ENCODE data around the gene TMEM128.
"Not testable (repeated sequence)": the region's sequence is repeated elsewhere in the genome, so short reads cannot be mapped to it uniquely, and the experiment has no call there.

The TMEM128 gene

DNA sequence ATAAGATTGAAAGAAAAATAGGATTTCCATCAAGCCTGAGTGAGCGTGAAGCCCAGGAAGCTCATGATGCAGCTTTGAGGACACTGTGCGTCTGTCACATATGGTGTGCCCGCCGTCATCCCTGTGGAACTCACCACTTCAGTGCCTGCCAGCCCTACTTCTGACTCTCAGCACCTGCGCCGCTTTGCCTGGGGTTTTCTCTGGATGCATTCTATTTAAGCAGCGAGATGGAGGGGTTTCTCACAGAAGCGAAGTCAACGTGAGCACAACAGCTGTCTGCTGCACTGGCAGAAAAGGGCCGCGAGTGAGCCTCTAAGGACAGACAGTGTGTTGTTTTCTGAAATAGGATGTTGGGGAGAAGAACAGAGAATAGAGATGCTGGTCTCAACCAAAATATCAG lies 6.2 kb upstream of the TMEM128 start:
- no peak for DNase-seq

DNA sequence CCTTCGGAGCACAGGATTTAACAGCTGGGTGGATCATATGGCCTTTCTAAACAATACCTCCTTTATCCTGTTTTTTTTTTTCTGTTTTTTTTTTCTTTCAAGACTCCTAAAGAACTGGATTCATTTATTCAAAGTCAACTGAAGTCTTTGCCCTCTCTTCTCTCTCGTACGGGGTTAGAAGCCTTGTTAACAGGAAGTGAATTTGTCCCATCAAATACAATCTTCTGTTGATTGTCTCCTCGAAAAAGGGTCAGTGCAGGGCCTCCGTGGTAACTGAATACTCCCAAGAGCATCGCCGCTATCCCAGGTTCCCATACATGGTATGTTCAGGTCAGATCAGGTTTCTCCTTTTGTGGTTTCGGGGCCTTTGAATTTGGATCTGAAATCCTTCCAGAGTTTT lies 1.8 kb upstream of the TMEM128 start:
- DNase-seq = no peak

DNA sequence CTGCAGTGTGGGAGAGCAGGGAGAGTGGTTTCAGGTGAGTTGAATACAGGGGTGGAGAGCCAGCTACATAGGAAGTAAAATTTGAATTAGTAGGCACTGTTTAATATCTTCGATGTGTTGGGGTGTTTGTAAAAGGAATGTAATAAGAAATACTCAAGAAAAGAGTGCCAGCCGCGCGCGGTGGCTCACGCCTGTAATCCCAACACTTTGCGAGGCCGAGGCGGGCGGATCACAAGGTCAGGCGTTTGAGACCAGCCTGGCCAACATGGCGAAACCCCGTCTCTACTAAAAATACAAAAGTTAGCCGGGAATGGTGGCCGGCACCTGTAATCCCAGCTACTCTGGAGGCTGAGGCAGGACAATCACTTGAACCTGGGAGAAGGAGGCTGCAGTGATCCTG lies 1.3 kb upstream of the TMEM128 start:
- not testable (repeated sequence) for DNase-seq

DNA sequence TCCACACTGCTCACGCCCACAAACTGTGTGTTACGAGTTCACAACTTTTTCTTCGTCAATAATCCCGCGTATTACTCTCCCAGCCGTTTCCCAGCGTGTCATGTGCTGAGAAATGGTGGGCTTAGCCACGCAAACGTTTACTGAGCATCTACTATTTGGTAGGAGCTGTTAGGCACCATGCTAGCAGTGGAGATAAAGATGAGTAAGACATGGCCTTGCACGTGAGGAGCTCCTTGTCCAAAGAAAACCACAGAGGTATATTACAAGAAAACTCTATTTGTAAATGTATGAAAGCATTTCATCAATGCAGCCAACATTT lies 821 bp upstream of the TMEM128 start:
- no peak for DNase-seq

DNA sequence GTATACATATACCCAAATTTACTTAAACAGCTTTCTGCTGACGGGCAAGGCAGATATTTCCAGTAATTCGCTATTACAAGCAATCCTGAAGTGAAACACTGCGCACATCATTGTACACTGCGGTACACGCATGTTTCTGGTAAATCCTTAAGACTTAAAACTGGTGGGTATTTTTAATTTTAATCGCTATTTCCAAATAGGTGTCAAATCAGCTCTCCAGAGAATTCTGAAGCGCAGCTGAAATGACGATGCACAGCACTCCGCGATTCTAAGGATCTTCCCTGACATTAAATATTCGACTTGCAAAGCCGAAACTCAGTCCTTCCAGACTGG lies 361 bp downstream of the TMEM128 start:
- no peak for DNase-seq

DNA sequence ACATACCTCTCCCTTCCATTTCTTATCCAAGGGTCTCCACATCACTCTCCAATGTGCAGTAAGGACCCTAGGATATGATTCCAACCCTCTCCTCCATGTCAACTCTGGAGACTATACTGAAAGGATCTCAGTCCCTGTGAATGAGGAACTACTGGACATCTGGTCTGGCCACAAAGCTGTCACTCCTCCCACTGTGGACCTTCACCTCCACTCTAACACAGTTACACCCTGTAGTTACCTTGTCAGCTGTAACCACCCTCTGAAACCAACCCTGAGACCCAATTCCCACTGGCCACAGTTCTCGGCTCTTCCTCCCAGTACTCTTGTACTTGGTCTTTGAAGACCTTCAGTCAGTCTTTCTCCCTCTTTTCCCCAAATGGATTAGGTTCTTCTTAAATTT lies 2.9 kb downstream of the TMEM128 start:
- no peak for DNase-seq

DNA sequence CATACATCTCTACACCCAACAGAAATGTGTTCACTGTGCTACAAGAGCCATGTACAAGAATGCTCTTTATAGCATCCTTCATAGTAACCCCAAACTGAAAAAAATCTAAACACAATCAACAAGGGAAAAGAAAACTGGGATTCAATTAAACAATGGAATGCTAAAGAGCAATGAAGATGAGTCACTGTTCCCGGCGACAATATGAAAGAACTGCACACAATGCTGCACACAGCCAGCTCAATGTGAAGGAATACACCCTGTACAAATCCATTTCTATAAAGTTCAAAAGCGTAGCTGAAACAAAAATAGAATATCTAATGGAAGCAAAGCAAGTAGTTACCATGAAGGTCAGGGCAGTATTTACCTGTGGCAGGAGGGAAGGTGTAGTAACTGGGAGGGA lies 8.5 kb downstream of the TMEM128 start:
- DNase-seq = not testable (repeated sequence)

DNA sequence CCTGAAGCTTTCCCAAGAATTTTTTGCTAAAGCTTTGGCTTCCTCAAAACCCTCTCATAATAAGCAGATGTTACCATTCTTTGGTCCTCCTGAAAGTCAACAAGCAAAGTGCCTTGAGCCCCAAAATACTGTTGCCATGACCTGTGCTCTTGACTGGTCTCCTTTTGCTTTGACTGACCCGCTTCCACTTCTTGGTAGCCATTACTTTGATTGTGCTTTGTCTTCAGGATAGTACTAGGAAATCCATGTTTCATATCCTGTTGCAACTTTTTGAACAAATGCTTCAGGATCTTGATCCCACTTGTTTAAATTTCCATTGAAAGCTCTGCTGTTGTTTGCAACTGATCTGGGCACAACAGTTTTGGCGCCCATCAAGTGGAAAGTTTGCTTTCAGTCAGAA lies 14.4 kb downstream of the TMEM128 start:
- no peak for DNase-seq

DNA sequence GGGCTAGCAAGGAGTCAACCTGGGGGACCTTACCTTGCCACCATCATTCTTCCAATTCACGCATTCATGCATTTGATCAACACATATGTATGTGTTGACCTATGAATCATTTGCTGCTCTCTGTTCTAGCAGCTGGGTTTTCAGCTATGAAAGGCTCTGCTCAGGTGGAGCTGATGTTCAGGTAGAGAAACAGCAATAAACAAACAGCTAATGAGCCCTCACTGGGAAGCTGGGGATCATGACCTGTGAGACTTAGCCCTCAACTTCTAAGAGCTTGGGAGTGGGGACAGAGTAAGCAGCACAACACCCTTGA lies 19.7 kb downstream of the TMEM128 start:
- DNase-seq = no peak

DNA sequence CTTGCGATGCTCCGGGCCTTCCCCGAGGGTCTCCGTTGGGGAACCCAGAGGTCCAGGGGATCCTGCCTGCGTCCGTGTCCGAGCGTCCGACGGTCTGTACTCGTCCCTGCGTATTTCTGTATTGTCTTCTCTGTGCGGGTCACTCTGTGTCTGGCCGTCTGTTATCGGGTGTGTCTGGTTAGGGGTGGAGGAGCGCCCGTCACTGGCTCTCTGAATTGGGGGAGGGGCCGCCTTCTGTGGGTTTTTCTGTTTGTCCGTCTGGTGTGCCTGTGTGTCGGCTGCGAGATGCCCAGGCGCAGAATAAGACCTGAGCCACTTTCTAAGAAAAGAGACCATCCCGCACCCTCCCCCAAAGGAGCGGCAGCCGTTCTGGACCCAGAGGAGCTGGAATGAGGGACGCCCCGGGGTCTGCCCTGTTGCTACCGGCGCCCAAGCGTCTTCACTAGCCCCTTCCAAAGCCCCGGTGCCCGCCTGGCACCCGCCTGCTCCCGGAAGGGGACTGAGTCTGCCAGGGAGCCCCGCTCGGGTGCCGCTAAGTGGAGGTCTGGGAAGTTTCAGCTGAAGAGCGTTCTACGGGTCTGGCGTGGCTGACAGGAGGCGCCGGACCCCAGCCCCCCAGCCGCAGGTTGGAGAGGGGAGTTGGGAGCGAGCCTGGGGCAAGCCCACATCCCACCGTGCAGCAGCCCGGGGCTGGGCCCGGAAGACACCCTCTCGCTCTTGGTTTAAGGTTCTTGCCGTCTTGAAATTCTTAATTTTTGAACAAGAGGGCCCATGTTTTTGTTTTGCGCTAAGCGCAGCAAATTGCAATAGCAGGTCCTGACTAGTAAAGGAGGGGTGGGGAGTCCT lies 20.3 kb downstream of the TMEM128 start:
- no peak for DNase-seq

DNA sequence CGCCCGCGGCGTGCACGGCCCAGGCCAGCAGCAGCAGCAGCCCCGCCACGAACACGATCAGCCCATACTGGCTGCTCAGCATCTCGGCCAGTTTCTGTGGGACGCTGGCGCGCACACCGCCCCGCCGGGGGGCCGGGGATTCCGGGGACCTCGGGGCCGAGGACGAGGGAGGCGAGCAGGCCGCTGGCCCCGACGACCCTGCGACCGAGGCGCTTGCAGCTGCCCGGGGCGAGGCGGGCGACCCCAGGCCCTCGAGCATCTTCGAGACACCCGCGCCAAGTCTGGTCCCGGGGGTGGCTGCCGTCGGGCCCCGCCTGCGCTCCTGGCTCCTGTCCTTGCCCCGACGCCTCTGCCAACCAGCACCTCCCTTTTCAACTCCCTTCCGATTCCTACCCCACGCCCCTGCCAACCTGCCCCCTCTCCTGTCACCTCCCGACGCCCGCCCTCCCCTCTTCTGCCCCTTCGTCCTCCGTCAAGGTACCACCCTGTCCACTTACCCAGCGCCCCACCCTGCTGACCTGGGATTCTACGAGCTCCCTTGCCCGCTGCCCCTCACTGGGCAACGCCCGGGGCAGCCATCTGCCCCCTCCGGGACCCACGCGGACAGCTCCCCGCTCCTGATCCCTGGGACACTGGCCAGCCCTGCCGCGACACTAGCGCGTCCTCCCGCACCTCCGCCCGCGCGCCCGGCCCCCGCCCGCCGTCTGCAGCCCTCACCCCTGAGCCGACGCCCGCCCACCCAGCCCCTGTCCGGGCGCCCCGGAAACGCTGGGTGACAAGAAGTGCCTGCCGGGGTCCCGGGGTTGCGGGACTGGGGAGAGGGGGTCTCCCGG lies 21.2 kb downstream of the TMEM128 start, which contains the start of gene OTOP1:
Gene OTOP1, minus strand, starts transcription at position 324 of the 833 bp plus-strand sequence. Its CDS starts 65 bp downstream, at position 259.
- DNase-seq = no peak

DNA sequence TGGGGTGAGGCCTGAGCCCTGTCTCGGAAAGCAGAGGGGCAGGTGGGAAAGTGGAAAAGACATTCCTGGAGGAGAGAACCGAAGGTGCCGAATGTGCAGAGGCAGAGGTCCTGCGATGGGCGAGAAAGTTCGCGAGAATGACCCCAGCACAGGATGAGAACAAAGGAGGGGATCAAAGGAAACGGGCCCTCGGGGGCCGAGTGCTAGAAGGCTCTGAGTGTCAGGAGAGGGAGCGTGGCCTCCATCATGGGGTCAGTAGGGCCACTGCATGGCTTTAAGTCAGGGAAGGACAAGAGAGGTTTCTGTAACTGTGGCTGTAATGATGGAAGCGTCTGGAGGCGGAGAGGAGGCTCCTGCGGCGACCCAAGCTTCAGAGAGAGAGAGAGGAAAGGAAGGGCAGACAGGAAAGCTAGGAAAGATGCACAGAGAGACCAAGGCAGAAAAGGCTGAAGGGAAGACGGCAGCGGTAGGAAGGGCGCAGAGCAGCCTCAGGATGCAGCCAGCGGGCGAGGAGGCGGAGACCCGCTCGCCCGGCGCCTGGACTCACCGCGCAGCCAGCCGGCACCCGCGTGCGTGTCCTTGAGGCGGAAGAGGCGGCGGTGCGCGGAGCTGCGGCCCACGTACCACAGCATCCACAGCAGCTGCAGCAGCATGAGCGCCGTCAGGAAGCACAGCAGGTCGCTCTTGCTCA lies 22.0 kb downstream of the TMEM128 start:
- no peak for DNase-seq

DNA sequence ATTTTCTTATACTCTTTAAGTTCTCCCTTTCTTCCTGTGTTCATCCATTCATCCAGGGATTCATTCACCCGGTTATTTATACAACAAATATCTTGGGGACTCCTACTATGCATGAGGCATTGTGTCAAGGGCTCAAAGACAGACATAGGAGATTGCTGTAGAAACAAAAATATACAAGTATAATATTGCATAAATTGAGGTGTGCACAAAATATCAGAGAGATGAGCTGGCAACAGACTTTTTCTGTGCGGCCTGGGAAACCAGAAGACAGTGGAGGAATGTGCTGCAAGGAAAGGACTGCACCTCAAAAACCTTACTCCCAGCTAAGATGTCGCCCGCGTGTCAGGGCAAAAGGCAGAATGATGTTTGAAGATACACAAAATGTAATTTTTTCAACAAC lies 30.9 kb downstream of the TMEM128 start:
- no peak for DNase-seq

DNA sequence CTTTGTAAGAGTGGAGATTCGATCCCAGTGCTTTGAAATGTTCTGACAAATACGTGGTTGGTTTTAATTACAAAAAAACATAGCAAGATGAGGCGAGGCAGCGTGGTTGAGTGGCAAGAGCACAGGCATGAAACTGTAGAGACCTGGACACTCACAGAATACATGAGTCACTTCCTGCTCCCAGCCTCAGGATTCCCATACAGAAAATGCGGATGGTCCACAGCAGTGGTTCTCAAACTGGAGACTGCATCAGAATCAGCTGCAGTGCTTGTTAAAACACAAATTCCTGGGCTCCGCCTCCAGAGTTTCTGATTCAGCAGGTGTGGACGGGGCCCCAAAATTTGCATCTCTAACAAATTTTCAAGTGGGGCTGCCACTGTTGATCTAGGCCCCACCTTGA lies 31.4 kb downstream of the TMEM128 start:
- DNase-seq = no peak

DNA sequence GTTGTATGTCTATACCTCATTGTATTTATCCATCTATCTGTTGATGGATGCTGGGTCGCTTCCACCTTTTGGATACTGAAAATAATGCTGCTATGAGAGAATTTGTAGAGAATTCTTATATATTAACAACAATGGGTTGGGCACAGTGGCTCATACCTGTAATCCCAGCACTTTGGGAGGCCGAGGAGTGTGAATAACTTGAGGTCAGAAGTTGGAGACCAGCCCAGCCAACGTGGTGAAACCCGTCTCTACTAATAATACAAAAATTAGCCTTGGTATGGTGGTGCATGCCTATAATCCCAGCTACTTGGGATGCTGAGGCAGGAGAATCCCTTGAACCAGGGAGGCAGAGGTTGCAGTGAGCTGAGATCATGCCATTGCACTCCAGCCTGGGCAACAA lies 34.3 kb downstream of the TMEM128 start:
- not testable (repeated sequence) for DNase-seq

DNA sequence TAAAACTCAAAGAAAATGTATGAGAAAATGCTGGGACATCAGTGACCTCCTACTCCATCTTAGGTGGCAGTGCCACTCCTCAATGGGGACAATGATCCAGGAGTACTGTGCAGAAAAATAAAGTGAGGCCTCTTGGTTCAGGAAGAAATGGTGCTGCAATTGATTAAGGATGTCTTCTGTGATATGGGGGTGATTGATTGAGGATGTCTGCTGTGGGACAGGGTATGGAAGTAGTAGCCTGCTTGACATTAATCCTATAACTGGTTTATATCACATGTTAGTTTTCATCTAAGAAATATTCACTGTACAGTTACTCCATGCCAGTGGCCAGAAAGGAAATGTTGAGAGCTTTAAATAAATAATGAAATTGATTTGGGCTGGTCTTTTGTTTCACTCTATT lies 41.8 kb downstream of the TMEM128 start:
- no peak for DNase-seq

DNA sequence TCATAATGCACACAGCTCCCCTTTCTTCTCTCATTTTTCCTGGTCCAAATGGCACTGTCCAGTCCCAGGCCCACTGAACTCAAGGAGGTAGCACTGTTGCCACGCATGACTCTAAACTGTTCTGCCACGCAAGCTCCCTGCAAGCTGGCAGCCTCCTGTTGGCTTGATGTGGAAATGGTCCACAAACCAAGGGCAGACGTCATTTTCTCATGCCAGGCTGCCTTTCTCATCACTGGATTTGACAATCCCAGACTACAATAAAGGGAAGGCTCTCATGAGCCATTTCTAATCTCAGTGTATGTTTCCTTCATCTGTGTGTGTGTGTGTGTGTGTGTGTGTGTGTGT lies 43.6 kb downstream of the TMEM128 start:
- no peak for DNase-seq

DNA sequence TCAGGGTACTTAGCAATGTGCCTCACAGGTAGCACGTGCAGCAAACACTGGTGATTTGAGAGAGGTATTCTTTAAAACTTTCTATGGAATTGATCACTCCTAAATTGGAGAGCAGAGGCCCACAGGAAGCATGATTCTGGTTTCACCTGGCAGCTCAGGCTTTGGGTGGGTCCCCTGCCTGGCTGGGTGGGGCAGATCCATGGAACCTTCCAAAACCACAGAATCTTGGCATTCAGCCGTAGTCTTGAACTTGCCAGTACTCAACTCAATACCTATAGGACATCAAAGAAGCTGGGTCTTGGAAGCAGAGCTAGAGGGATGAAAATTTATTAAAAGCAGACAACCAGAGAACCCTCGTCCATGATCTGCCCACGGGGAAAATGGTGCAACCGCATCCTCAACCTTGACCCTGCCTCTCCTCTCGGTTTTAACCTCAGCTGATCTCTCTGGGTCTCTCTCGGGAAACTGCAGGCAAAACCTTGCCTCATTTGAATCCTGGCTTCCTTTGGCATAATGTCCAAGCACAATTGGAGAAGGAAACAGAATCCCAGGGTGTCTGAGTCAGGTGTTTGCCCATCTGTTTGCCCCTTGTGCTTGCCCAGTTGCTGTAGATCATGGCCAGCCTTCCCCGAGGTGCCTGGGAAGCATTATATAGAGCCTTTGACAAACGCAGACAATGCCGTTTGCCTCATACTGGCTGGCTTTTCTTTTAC lies 44.2 kb downstream of the TMEM128 start:
- no peak for DNase-seq

DNA sequence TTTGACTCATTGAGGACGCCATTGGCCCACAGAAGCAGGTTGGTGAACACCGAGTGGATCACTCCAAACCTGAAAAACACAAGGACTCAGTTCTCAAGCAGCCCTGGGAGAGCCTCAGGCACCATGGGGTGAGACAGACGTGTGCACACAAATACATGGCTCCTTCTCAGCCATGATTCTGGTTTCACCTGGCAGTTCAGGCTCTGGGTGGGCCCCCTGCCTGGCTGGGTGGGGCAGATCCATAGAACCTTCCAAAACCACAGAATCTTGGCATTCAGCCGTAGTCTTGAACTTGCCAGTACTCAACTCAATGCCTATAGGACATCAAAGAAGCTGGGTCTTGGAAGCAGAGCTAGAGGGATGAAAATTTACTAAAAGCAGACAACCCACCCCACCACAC lies 45.5 kb downstream of the TMEM128 start:
- DNase-seq = no peak

DNA sequence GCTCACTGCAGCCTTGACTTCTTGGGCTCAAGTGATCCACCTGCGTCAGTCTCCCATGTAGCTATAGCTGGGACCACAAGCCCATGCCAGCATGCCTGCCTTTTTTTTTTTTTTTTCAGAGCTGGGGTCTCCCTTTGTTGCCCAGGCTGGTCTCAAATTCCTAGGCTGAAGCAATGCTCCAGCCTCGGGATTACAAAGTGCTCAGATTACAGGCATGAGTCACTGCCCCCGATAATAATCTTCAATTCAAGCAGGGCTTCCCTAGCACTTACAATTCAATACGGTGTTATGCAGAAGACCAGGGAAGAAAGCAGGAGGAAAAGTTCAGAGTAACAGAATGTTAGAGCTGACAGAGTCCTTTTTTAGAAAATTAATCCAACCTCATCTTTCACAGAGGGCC lies 47.4 kb downstream of the TMEM128 start:
- DNase-seq = no peak

DNA sequence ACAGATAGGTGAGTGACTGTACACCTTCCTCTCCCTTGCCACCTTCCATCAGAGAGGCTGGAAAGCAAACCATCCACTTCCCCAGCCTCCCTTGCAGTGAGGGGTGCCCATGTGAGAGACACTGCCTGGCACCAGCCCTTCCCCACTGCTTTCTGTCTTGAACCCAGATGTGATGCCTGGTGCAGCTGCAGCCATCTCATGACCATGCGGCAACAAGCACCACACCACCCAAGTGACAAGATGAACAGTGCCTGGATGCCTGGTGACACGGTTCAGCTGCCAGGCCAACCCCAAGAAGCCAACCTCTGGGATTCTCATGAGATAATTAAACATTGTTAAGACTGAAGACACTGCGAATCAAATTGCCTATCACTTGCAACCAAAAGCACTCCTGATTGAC lies 52.7 kb downstream of the TMEM128 start:
- no peak for DNase-seq

DNA sequence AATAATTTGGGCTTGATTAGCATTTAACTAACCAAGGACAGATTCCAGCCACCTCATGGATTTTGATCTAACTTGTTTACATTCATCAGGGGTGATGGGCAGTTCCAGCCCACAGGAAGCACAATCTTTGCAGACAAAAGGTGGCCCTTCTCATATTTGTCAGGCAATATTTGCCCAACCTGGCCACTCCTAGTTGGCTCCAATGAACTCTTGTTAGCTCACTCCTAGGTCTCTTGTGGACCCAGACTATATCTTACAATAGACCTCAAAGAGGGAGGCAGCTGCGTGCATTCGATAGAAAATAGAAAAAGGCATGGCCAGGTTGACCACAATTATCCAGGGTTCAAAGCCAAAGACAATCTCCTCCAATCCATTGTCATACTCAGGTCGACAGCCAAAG lies 59.5 kb downstream of the TMEM128 start:
- not testable (repeated sequence) for DNase-seq

Data from GF-D8 (cell line).